ENCODE measurements around the gene PDS5B.

The PDS5B gene

DNA sequence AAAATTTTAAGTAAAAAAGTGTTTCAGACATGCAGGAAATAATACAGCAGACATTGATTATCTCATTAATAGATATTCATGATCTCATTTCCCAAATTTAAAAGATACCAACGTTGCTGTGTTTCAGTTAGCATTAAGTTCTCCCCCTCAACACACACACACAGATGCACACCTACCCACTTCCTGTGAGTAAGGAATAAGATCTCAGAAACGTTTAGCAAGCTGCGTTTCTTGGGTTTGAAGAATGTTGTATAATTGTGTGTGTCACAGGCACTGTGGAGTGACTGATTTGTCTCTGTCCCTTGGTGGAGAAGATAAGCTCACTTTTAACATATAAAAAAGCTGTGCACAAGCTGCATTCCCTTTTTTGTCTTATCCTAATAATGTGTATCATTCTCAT is 196.8 kb downstream of the PDS5B start:
- peak overlapping the region; percentile 63 for H3K4me3 ChIP-seq (ENCODE audit: low read depth, low read length)
- no peak overlapping the region for H2AFZ ChIP-seq (ENCODE audit: low read length, unreplicated experiment)

DNA sequence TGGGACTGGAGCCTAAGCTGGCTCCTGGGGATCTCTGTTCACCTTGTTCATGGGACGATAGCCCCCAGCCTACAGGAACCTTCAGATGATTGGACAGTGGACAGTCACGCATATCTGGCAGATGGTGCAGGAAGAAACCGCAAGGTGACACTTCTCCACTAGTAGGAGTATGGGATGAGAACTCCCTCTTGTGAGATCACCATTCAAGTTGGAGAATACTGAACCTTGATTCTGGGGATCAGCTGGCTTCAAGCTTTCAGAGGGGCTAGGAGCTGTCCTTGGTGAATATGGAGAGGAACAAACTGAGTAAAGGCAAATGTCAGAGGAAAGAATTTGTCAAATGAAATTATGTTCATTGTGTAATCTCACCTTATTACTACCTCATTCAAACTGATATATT is 204.5 kb downstream of the PDS5B start:
- Histone ChIP-seq H3K4me1 (ENCODE audit: control insufficient read depth, insufficient read depth, low read length, unreplicated experiment) (no peaks in the 10 kb centered on the region), H2AFZ (ENCODE audit: low read length, unreplicated experiment) (no peak overlapping the region), H3K36me3 (ENCODE audit: insufficient read depth, low read length) (no peaks in the 10 kb centered on the region), H3K27ac (ENCODE audit: low read depth, low read length) (no peak overlapping the region), H3K27me3 (ENCODE audit: insufficient read depth, low read length) (no peaks in the 10 kb centered on the region), H3K79me2 (ENCODE audit: control insufficient read depth, insufficient read depth, low read length, unreplicated experiment) (no peaks in the 10 kb centered on the region), H3K4me3 (ENCODE audit: low read depth, low read length) (no peak overlapping the region)

More for the DNA sequence above, 196.8 kb downstream of the PDS5B start:
- H3K79me2 ChIP-seq (ENCODE audit: control insufficient read depth, insufficient read depth, low read length, unreplicated experiment), result no peaks in the 10 kb centered on the region
- no peak overlapping the region for H3K27ac ChIP-seq (ENCODE audit: low read depth, low read length)
- H3K4me1 ChIP-seq (ENCODE audit: control insufficient read depth, insufficient read depth, low read length, unreplicated experiment), result peaks cover 10% of the 10 kb centered on the region
- peaks cover 12% of the 10 kb centered on the region; the same call in 1 of the 2 replicates for H3K36me3 ChIP-seq (ENCODE audit: insufficient read depth, low read length)
- H3K27me3 ChIP-seq (ENCODE audit: insufficient read depth, low read length), result no peaks in the 10 kb centered on the region

DNA sequence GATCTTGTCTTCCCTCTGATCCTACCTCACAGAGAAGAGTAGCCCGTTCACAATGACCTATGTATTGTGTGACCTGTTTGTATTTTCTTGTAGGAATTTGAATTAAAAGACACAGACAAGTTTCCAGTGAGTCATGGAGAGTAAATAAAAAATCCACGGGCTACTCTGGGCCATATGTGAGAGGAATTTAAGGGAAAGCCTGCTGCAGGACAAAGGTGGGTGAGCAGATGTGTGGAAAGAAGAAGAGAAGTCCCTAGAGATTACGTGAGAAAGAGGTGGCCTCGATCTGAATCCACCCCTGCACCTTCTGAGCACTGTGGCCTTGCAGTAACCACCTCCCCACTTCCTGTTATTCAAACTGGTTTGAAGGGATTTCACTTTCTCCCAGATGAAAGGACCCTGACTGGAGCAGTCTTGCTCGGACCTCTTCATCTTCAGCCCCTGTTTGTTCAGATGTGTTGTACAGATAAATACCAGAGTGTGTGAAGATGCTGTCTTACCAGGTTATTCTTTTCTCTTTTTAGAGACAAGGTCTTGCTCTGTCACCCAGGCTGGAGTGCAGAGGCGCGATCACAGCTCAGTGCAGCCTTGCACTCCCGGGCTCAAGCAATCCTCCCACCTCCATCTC is 205.4 kb downstream of the PDS5B start:
- H2AFZ ChIP-seq (ENCODE audit: low read length, unreplicated experiment), result no peak overlapping the region
- H3K27me3 ChIP-seq (ENCODE audit: insufficient read depth, low read length), result no peaks in the 10 kb centered on the region
- H3K27ac ChIP-seq (ENCODE audit: low read depth, low read length), result no peak overlapping the region
- H3K79me2 ChIP-seq (ENCODE audit: control insufficient read depth, insufficient read depth, low read length, unreplicated experiment), result no peaks in the 10 kb centered on the region
- no peaks in the 10 kb centered on the region for H3K36me3 ChIP-seq (ENCODE audit: insufficient read depth, low read length)
- H3K4me3 ChIP-seq (ENCODE audit: low read depth, low read length), result no peak overlapping the region
- H3K4me1 ChIP-seq (ENCODE audit: control insufficient read depth, insufficient read depth, low read length, unreplicated experiment), result no peaks in the 10 kb centered on the region

DNA sequence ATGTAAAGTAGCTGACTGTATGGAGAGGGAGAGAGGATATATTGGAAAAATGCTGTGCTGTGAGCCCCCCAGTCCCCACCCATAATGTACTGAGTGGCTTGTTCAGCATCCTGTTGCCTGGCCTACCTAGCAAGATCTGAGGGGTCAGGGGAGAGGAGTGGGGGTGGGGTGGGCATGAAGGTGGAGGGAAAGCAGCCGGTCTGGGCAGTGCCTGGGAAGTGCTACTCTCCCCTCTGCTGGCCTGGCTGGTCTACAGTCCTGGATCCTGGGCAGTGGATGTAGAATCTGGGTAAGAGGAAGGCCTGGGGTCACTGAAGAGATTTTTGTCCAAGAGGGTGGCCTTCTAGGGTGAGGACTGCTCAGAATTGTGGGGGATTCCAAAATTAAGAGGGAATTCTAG is 210.5 kb downstream of the PDS5B start:
- Histone ChIP-seq H3K36me3 (ENCODE audit: insufficient read depth, low read length) (no peaks in the 10 kb centered on the region), H3K79me2 (ENCODE audit: control insufficient read depth, insufficient read depth, low read length, unreplicated experiment) (no peaks in the 10 kb centered on the region), H2AFZ (ENCODE audit: low read length, unreplicated experiment) (no peak overlapping the region), H3K27me3 (ENCODE audit: insufficient read depth, low read length) (no peaks in the 10 kb centered on the region), H3K4me3 (ENCODE audit: low read depth, low read length) (no peak overlapping the region), H3K27ac (ENCODE audit: low read depth, low read length) (no peak overlapping the region), H3K4me1 (ENCODE audit: control insufficient read depth, insufficient read depth, low read length, unreplicated experiment) (no peaks in the 10 kb centered on the region)

DNA sequence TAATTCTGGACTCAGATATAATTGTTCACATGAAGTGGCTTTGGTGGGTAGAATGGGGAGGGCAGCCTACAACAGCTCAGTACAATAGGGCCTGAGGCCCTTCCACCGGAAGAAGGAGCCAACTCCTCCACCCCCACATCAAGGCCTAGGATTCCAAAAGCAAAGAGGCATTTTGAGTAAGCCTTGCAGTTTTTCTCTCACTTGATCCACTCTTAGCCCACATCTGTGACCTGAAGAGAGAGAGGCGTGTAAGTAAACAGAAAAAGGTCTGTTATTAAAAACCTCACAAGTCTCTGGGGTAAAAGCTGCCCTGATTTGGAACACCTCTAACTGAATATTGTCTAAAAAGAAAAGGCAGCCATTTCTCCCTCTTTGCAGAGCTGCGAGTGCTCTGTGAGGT is 215.9 kb downstream of the PDS5B start:
- no peaks in the 10 kb centered on the region for H3K79me2 ChIP-seq (ENCODE audit: control insufficient read depth, insufficient read depth, low read length, unreplicated experiment)
- H3K27me3 ChIP-seq (ENCODE audit: insufficient read depth, low read length), result no peaks in the 10 kb centered on the region
- H3K27ac ChIP-seq (ENCODE audit: low read depth, low read length), result no peak overlapping the region
- no peak overlapping the region for H3K4me3 ChIP-seq (ENCODE audit: low read depth, low read length)
- H3K36me3 ChIP-seq (ENCODE audit: insufficient read depth, low read length), result no peaks in the 10 kb centered on the region
- peak overlapping the region; percentile 10 for H2AFZ ChIP-seq (ENCODE audit: low read length, unreplicated experiment)
- H3K4me1 ChIP-seq (ENCODE audit: control insufficient read depth, insufficient read depth, low read length, unreplicated experiment), result no peaks in the 10 kb centered on the region

DNA sequence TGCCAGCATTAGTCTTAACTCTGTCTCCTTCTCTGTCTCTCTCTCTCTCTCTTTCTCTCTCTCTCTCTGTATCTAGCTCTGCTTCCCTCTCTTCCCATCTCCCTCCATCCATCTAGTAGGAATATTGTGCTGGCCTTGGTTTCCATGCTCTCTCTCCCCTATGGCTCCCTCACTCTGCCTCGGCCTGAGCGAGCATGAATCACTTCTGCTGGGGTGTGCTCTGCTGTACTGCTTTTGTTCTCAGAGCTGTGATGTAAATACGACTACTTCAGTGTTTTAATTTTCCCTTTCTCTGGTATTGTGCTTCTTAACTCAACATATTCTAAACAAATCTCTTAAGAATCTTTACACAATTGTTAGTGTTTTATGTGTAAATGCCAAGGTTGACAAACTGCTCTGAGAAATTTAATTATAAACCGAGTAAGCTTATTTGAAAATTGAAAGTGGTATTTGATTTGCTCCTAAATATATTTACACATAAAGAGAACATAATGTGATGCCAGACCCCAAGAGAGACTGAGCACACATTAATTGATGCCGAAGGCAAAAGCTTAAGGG is 218.5 kb downstream of the PDS5B start:
- Histone ChIP-seq H2AFZ (ENCODE audit: low read length, unreplicated experiment) (no peak overlapping the region), H3K27ac (ENCODE audit: low read depth, low read length) (no peak overlapping the region), H3K36me3 (ENCODE audit: insufficient read depth, low read length) (no peaks in the 10 kb centered on the region), H3K27me3 (ENCODE audit: insufficient read depth, low read length) (no peaks in the 10 kb centered on the region), H3K4me1 (ENCODE audit: control insufficient read depth, insufficient read depth, low read length, unreplicated experiment) (no peaks in the 10 kb centered on the region), H3K4me3 (ENCODE audit: low read depth, low read length) (no peak overlapping the region), H3K79me2 (ENCODE audit: control insufficient read depth, insufficient read depth, low read length, unreplicated experiment) (no peaks in the 10 kb centered on the region)

DNA sequence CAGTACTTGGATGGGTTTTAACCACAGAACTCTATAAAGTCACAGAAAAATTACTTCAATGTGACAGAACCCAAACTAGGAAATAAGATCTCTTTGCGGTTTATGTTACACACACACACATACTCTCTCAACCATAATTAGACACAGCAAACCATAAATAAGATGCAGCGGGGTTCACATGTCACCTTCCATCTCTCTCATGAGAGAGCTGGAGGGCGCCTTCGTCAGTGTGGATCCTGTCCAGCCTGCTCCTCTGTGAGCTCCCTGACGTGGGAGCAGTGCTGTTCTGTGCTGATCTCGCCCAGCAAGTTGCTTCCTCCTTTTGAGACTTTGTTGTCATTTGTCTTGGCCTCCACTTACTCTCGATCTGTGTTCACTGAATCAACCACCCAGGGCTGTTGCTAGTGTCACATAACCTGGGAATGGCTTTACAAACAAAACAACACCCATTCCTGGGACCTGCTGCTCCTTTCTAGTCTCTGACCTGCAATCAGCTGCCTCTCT is 225.1 kb downstream of the PDS5B start:
- H3K4me3 ChIP-seq (ENCODE audit: low read depth, low read length), result no peak overlapping the region
- H2AFZ ChIP-seq (ENCODE audit: low read length, unreplicated experiment), result no peak overlapping the region
- no peak overlapping the region for H3K27ac ChIP-seq (ENCODE audit: low read depth, low read length)
- H3K4me1 ChIP-seq (ENCODE audit: control insufficient read depth, insufficient read depth, low read length, unreplicated experiment), result no peaks in the 10 kb centered on the region
- no peaks in the 10 kb centered on the region for H3K79me2 ChIP-seq (ENCODE audit: control insufficient read depth, insufficient read depth, low read length, unreplicated experiment)
- no peaks in the 10 kb centered on the region for H3K27me3 ChIP-seq (ENCODE audit: insufficient read depth, low read length)
- no peaks in the 10 kb centered on the region for H3K36me3 ChIP-seq (ENCODE audit: insufficient read depth, low read length)

DNA sequence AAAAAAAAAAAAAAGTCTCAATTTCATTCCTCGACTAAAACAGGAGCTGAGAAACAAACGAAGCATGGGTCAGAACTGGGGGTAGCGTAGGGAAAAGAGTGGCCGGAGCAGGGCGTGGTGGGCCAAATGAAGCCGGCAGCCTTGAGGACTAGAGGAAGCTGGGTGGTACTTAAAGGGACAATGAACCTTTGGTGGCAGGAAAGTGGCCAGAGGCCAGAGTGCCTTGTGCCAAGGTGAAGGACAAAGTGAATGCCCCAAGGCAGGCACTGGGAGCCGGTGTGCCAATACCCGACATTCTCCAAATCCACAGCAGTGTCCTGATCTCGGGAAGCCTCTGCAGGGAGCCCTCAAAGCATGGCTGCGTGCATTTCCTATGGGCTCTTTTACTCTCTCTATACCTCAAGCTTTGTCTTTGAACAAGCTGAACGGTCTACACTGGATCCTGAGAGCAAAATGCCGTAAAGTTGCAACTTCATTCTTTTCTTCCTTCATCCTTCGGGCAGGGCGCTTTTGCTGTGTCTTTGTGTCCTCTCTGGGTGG is 235.0 kb downstream of the PDS5B start:
- Histone ChIP-seq H3K4me3 (ENCODE audit: low read depth, low read length) (no peak overlapping the region), H3K27me3 (ENCODE audit: insufficient read depth, low read length) (no peaks in the 10 kb centered on the region), H3K27ac (ENCODE audit: low read depth, low read length) (no peak overlapping the region), H3K36me3 (ENCODE audit: insufficient read depth, low read length) (no peaks in the 10 kb centered on the region), H3K79me2 (ENCODE audit: control insufficient read depth, insufficient read depth, low read length, unreplicated experiment) (no peaks in the 10 kb centered on the region), H2AFZ (ENCODE audit: low read length, unreplicated experiment) (no peak overlapping the region), H3K4me1 (ENCODE audit: control insufficient read depth, insufficient read depth, low read length, unreplicated experiment) (peaks cover 13% of the 10 kb centered on the region)

DNA sequence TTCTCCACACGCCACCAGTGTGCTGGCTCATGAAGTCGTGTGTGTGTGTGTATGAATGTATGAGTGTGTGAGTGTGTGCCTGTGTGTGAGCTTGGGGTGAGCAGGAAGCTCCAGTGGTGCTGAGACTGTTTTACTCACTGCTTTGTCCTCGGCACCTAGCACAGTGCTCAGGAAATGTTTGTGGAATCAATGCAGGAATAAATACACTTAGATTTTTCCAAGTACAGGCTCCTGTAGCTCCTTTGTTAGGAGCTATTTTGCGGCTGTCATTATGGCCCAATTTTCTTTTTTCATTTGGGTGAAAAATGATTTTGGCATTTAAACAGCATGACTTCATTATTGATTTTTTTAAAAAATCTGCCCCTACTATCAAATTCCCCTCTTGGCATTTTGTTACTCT is 236.5 kb downstream of the PDS5B start:
- Histone ChIP-seq H3K79me2 (ENCODE audit: control insufficient read depth, insufficient read depth, low read length, unreplicated experiment) (no peaks in the 10 kb centered on the region), H3K4me3 (ENCODE audit: low read depth, low read length) (no peak overlapping the region)

DNA sequence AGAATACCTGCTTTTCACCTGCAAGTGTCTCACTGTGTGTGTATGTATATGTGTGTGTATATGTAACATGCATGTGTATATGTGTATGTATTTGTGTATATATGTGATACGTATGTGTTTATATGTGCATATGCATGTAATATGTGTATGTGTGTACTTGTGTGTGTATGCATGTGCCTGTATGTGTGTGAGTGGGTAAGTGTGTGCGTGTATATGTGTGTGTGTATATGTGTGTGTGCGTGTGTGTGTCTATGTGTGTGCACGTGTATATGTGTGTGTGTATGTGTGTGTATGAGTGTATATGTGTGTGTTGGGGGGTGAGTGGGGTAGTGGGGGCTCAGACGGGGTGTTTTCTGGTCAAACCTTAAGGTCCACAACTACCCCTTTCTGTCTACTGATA is 237.3 kb downstream of the PDS5B start:
- Histone ChIP-seq H3K36me3 (ENCODE audit: insufficient read depth, low read length) (no peaks in the 10 kb centered on the region), H3K79me2 (ENCODE audit: control insufficient read depth, insufficient read depth, low read length, unreplicated experiment) (no peaks in the 10 kb centered on the region), H3K4me1 (ENCODE audit: control insufficient read depth, insufficient read depth, low read length, unreplicated experiment) (peaks cover 13% of the 10 kb centered on the region), H2AFZ (ENCODE audit: low read length, unreplicated experiment) (no peak overlapping the region), H3K27ac (ENCODE audit: low read depth, low read length) (no peak overlapping the region), H3K4me3 (ENCODE audit: low read depth, low read length) (no peak overlapping the region), H3K27me3 (ENCODE audit: insufficient read depth, low read length) (no peaks in the 10 kb centered on the region)

More for the DNA sequence above, 236.5 kb downstream of the PDS5B start:
- no peaks in the 10 kb centered on the region for H3K36me3 ChIP-seq (ENCODE audit: insufficient read depth, low read length)
- peaks cover 13% of the 10 kb centered on the region for H3K4me1 ChIP-seq (ENCODE audit: control insufficient read depth, insufficient read depth, low read length, unreplicated experiment)
- H3K27ac ChIP-seq (ENCODE audit: low read depth, low read length), result no peak overlapping the region
- no peaks in the 10 kb centered on the region for H3K27me3 ChIP-seq (ENCODE audit: insufficient read depth, low read length)
- H2AFZ ChIP-seq (ENCODE audit: low read length, unreplicated experiment), result no peak overlapping the region

DNA sequence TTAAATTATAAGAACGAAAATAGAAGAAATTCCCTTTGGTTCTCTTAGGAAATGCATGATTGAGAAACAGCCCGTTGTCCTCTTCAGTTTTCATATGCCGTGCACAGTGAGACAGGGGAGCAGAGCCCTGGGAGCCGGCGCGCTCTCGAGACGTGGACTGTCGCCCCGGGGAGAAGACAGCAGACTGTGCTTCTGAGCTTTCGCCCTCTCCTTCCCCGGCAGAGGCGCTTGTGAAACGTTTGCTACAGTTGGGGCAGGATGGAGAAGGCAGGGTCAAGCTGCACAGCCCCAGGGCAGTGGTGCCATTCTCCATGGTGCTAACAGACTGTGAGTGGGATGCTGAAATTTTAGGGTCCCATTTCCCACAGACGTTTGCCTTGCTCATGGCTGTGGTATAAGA is 237.8 kb downstream of the PDS5B start:
- no peak overlapping the region for H3K4me3 ChIP-seq (ENCODE audit: low read depth, low read length)
- H3K79me2 ChIP-seq (ENCODE audit: control insufficient read depth, insufficient read depth, low read length, unreplicated experiment), result no peaks in the 10 kb centered on the region
- H3K27ac ChIP-seq (ENCODE audit: low read depth, low read length), result peak overlapping the region; percentile 50; the same call in 1 of the 2 replicates
- H3K27me3 ChIP-seq (ENCODE audit: insufficient read depth, low read length), result no peaks in the 10 kb centered on the region
- H2AFZ ChIP-seq (ENCODE audit: low read length, unreplicated experiment), result no peak overlapping the region
- H3K4me1 ChIP-seq (ENCODE audit: control insufficient read depth, insufficient read depth, low read length, unreplicated experiment), result peaks cover 13% of the 10 kb centered on the region
- H3K36me3 ChIP-seq (ENCODE audit: insufficient read depth, low read length), result no peaks in the 10 kb centered on the region

All from ACC112 (cell line).